Measurements from ENCODE around the gene LDLRAD3. TPM values are rescaled to one million over a fixed set of nuclear protein-coding genes. Genes with fewer than 3 reads are reported as not detected.

Gene LDLRAD3
- total RNA-seq, 1 donor, result 3.9 TPM

- H3K4me3 ChIP-seq (ENCODE audit: low read depth, low read length), result no peak overlapping the region
- no peak for TF ChIP-seq CTCF (IDR thresholded peaks at IDR 0.05; ENCODE audit: insufficient read depth, low read depth, low read length)
- DNase-seq (ENCODE audit: low read depth), result peak; percentile 15
Observed at GRCh38 chr11:35951680-35952079, 7.8 kb downstream of the LDLRAD3 start.

GRCh38 chr11:35953081-35953760 lies 9.4 kb downstream of the LDLRAD3 start:
- TF ChIP-seq CTCF (IDR thresholded peaks at IDR 0.05; ENCODE audit: insufficient read depth, low read depth, low read length), result no peak
- H3K4me3 ChIP-seq (ENCODE audit: low read depth, low read length), result no peak overlapping the region
- DNase-seq (ENCODE audit: low read depth), result no peak

DNA sequence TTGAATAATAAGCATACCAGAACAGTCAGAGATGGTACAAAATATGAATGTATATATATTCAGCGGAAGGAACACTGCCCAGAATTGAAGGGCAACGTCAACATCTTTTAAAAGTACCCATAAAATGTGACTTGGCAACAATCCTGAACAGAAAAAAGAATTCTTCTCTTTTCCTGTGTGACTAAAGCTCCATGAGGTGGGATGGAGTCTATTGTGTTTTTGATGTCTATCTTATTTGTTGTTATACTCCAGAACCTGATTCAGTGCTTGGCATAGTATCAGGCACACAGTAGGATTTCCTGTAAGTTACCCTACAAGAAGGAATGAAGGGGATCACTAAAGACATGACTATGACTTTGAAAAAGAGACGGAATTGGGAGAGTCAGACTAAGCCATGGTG lies 10.3 kb downstream of the LDLRAD3 start:
- DNase-seq (ENCODE audit: low read depth), result no peak
- no peak for TF ChIP-seq CTCF (IDR thresholded peaks at IDR 0.05; ENCODE audit: insufficient read depth, low read depth, low read length)
- H3K4me3 ChIP-seq (ENCODE audit: low read depth, low read length), result no peak overlapping the region

DNA sequence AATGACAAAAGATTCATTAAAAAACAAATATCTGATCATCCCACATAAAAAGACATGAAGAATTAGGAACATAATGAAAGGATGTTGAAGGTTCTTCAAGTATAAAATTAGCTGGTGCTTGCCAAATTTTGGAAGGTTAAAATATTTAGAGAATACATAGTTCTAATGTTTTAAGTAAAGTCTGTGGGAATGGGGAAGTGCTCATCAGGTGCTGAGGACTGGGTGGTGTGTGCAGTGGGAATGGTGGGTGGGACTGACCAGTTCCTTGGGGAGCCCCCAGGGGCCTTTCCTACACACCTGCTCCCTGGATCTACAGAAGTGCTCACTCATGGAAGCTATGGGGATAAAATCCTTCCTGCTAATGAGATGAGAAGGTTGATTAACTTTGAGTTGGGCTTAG lies 11.8 kb downstream of the LDLRAD3 start:
- no peak for DNase-seq (ENCODE audit: low read depth)
- H3K4me3 ChIP-seq (ENCODE audit: low read depth, low read length), result no peak overlapping the region
- TF ChIP-seq CTCF (IDR thresholded peaks at IDR 0.05; ENCODE audit: insufficient read depth, low read depth, low read length), result no peak

GRCh38 chr11:35962369-35963138 lies 18.7 kb downstream of the LDLRAD3 start:
- no peak for TF ChIP-seq CTCF (IDR thresholded peaks at IDR 0.05; ENCODE audit: insufficient read depth, low read depth, low read length)
- DNase-seq (ENCODE audit: low read depth), result peak; percentile 12

DNA sequence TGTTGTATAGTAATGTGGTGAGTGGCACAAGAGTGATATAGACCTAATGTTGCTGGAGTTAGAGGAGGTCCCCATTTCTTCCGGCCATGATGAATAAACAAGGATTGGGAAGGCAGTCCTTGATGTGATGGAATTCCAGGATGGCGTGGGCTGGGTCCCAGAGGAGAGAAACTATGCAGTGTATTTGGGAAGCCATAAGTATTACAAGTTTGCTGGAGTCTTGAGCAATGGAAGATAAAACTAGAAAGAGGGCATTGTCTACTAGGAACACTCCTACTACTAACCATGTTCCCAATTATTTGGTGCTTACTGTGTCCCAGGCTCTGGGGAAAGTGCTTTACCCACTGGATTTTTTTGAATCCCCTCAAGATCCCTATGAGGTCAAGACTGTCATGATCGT lies 20.0 kb downstream of the LDLRAD3 start:
- no peak for TF ChIP-seq CTCF (IDR thresholded peaks at IDR 0.05; ENCODE audit: insufficient read depth, low read depth, low read length)
- DNase-seq (ENCODE audit: low read depth), result peak; percentile 12
- no peak overlapping the region for H3K4me3 ChIP-seq (ENCODE audit: low read depth, low read length)

More at GRCh38 chr11:35962369-35963138, 18.7 kb downstream of the LDLRAD3 start:
- no peak overlapping the region for H3K4me3 ChIP-seq (ENCODE audit: low read depth, low read length)

All from fibroblast of villous mesenchyme (primary cell).